Natural killer cell (primary cell): Measurements from ENCODE around the gene SNX19. TPM values are rescaled to one million over a fixed set of nuclear protein-coding genes. Genes with fewer than 3 reads are reported as not detected.

Experiments
- ATAC-seq, 3 donors: fragments of 150-1000 bp in 2 of 3; fragments of 200-7000 bp in 1 of 3; cut with Tn5 transposase; 1 replicate in 1 of 3; 2 replicates in 2 of 3; pipeline ENCODE4 v1.10.0; 2021; ENCODE audit warnings: mild to moderate bottlenecking in 2 of 3, moderate library complexity in 2 of 3
- DNase-seq, 2 donors: peaks; one replicate each; pipeline versions ENCODE4 v3.0.0 to v3.0.0-alpha.2; 2013 to 2021; ENCODE audit warnings: mixed read lengths in 1 of 2
- H3K27ac ChIP-seq: one replicate; pipeline ENCODE4 v1.5.1; 2013; ENCODE audit warnings: mild to moderate bottlenecking, low read length
- H3K27me3 ChIP-seq: one replicate; pipeline ENCODE4 v1.6.1; 2013; ENCODE audit warnings: low read length; ENCODE audit not compliant: control insufficient read depth, insufficient read depth
- H3K36me3 ChIP-seq: one replicate; pipeline ENCODE4 v1.6.1; 2013; ENCODE audit warnings: low read length; ENCODE audit not compliant: control insufficient read depth, insufficient read depth
- H3K4me1 ChIP-seq: one replicate; pipeline ENCODE4 v1.6.1; 2013; ENCODE audit warnings: low read length; ENCODE audit not compliant: control insufficient read depth, insufficient read depth
- H3K4me3 ChIP-seq: one replicate; pipeline ENCODE4 v1.5.1; 2013; ENCODE audit warnings: low read length
- H3K9me3 ChIP-seq: one replicate; pipeline ENCODE4 v1.6.1; 2013; ENCODE audit warnings: low read length; ENCODE audit not compliant: control insufficient read depth, insufficient read depth
- H3K27ac Mint-ChIP-seq, 2 donors: one replicate each; pipeline ENCODE4 v1.8.0; 2022; ENCODE audit warnings: mild to moderate bottlenecking in 2 of 2, mixed read lengths in 2 of 2, moderate library complexity in 1 of 2
- H3K27me3 Mint-ChIP-seq, 2 donors: one replicate each; pipeline ENCODE4 v1.8.0; 2022; ENCODE audit warnings: low read depth in 2 of 2, mixed read lengths in 2 of 2
- H3K36me3 Mint-ChIP-seq: one replicate; pipeline ENCODE4 v1.8.0; 2022; ENCODE audit warnings: mixed read lengths
- H3K4me1 Mint-ChIP-seq, 2 donors: one replicate each; pipeline ENCODE4 v1.8.0; 2022; ENCODE audit warnings: mixed read lengths in 2 of 2
- H3K4me3 Mint-ChIP-seq: one replicate; pipeline ENCODE4 v1.8.0; 2022; ENCODE audit warnings: mild to moderate bottlenecking, moderate library complexity, mixed read lengths
- H3K9me3 Mint-ChIP-seq, 2 donors: one replicate each; pipeline ENCODE4 v1.8.0; 2022; ENCODE audit warnings: mixed read lengths in 2 of 2
- CTCF ChIP-seq: fragments of 200-600 bp; IDR thresholded peaks from one replicate; pipeline ENCODE4 v1.8.0; 2022; ENCODE audit warnings: antibody characterized with exemption
- WGBS: methylation state at CpG from one replicate; pipeline ENCODE4 v1.1.7; 2013; ENCODE audit warnings: missing lambda C conversion rate; ENCODE audit not compliant: insufficient coverage; 5-methylcytosine and 5-hydroxymethylcytosine counted together
- intact Hi-C: fragments of 100-400 bp; cut with micrococcal nuclease; formaldehyde crosslinking; loops from one replicate; pipeline ENCODE4 v1.14.2; 2022
- total RNA-seq, 4 donors: library from RNA; stranded (reverse); fragments of 120-200 nt in 1 of 4; gene quantifications; one replicate each; pipeline versions ENCODE4 v1.2.3 to v1.2.4, GENCODE V29; 2013 to 2022

The SNX19 gene
- total RNA-seq, 3 donors from 2014 or later (not counting 1 experiment from before 2014, with no cell fraction given): 65.4 to 76.6 (median 72.0) TPM

GRCh38 chr11:130848361-130849214 is 67.7 kb downstream of the SNX19 start:
- Histone ChIP-seq H3K36me3 (no peaks in the 10 kb centered on the region), H3K4me1 (no peaks in the 10 kb centered on the region), H3K27ac (no peak overlapping the region), H3K27me3 (peaks cover 5% of the 10 kb centered on the region), H3K4me3 (no peak overlapping the region), H3K9me3 (no peaks in the 10 kb centered on the region)
- DNase-seq (no peak), ATAC-seq (no peak)
- no peaks in the 10 kb centered on the region for H3K4me1 Mint-ChIP-seq
- H3K9me3 Mint-ChIP-seq: no peaks in the 10 kb centered on the region
- no peak overlapping the region for H3K4me3 Mint-ChIP-seq
- intact Hi-C loops: no loop called here
- TF ChIP-seq CTCF: no peak
- WGBS: 82% methylated on average over 6 of the region's 6 CpGs
- no peaks in the 10 kb centered on the region for H3K36me3 Mint-ChIP-seq
- H3K27me3 Mint-ChIP-seq: peaks cover 17 to 20% of the 10 kb centered on the region in 2 donors
- H3K27ac Mint-ChIP-seq: no peak overlapping the region

GRCh38 chr11:130847517-130847916 is 68.8 kb downstream of the SNX19 start:
- Histone ChIP-seq H3K9me3 (no peaks in the 10 kb centered on the region), H3K27ac (no peak overlapping the region), H3K36me3 (no peaks in the 10 kb centered on the region), H3K4me1 (no peaks in the 10 kb centered on the region), H3K27me3 (peaks cover 5% of the 10 kb centered on the region), H3K4me3 (no peak overlapping the region)
- DNase-seq (no peak), ATAC-seq (no peak)
- no peaks in the 10 kb centered on the region for H3K4me1 Mint-ChIP-seq
- H3K27ac Mint-ChIP-seq: no peak overlapping the region
- TF ChIP-seq CTCF: no peak
- no peaks in the 10 kb centered on the region for H3K36me3 Mint-ChIP-seq
- peaks cover 12 to 27% of the 10 kb centered on the region in 2 donors for H3K27me3 Mint-ChIP-seq
- 91% methylated on average over 8 of the region's 8 CpGs for WGBS
- no peaks in the 10 kb centered on the region for H3K9me3 Mint-ChIP-seq
- intact Hi-C loops: no loop called here
- no peak overlapping the region for H3K4me3 Mint-ChIP-seq

GRCh38 chr11:130846606-130847005 is 69.7 kb downstream of the SNX19 start:
- intact Hi-C loops: no loop called here
- no peak overlapping the region for H3K27ac ChIP-seq
- DNase-seq: no peak
- 69% methylated on average over 2 of the region's 2 CpGs for WGBS
- H3K9me3 ChIP-seq: no peaks in the 10 kb centered on the region
- peaks cover 14 to 36% of the 10 kb centered on the region in 2 donors for H3K27me3 Mint-ChIP-seq
- H3K4me1 ChIP-seq: no peaks in the 10 kb centered on the region
- H3K9me3 Mint-ChIP-seq: no peaks in the 10 kb centered on the region
- no peak overlapping the region for H3K27ac Mint-ChIP-seq
- no peak overlapping the region for H3K4me3 Mint-ChIP-seq
- no peaks in the 10 kb centered on the region for H3K36me3 ChIP-seq
- TF ChIP-seq CTCF: no peak
- peaks cover 5% of the 10 kb centered on the region for H3K27me3 ChIP-seq
- no peak for ATAC-seq
- H3K4me1 Mint-ChIP-seq: no peaks in the 10 kb centered on the region
- H3K36me3 Mint-ChIP-seq: no peaks in the 10 kb centered on the region
- no peak overlapping the region for H3K4me3 ChIP-seq

GRCh38 chr11:130842001-130842400 is 74.3 kb downstream of the SNX19 start:
- H3K27ac ChIP-seq: no peak overlapping the region
- H3K27me3 ChIP-seq: no peaks in the 10 kb centered on the region
- no peak overlapping the region for H3K4me3 ChIP-seq
- H3K4me1 ChIP-seq: no peaks in the 10 kb centered on the region
- no peak for TF ChIP-seq CTCF
- ATAC-seq (no peak), DNase-seq (no peak)
- H3K27me3 Mint-ChIP-seq: peaks cover 28 to 48% of the 10 kb centered on the region in 2 donors
- H3K27ac Mint-ChIP-seq: no peak overlapping the region
- no peaks in the 10 kb centered on the region for H3K36me3 ChIP-seq
- no peak overlapping the region for H3K4me3 Mint-ChIP-seq
- H3K36me3 Mint-ChIP-seq: peaks cover 18% of the 10 kb centered on the region
- WGBS: 100% methylated on average over 1 of the region's 1 CpG
- peaks cover 4% of the 10 kb centered on the region for H3K9me3 ChIP-seq
- no peaks in the 10 kb centered on the region for H3K4me1 Mint-ChIP-seq
- H3K9me3 Mint-ChIP-seq: peaks cover 3% of the 10 kb centered on the region in 2 donors
- intact Hi-C loops: no loop called here
